K562 (cell line): ENCODE data around the gene CHCHD10. TPM values are rescaled to one million over a fixed set of nuclear protein-coding genes. Genes with fewer than 3 reads are reported as not detected.
A peak's percentile ranks its signal among the peaks of the same experiment; 100 is the strongest.

Experiments
- CEBPG ChIP-seq, 3 experiments: fragments of 200-800 bp in 1 of 3; sonication (Bioruptor generic) in 1 of 3; sonication (generic) in 1 of 3; formaldehyde crosslinking in 1 of 3; IDR thresholded peaks in 2 of 3; conservative IDR thresholded peaks in 1 of 3; 2 replicates each; pipeline versions ENCODE4 v1.6.1 to v1.8.0; 2016 to 2022; ENCODE audit warnings: missing compliant biosample characterization in 2 of 3, missing genetic modification characterization in 2 of 3, mild to moderate bottlenecking in 1 of 3, missing genetic modification reagents in 1 of 3
- GTF2F1 ChIP-seq: IDR thresholded peaks from 2 replicates; pipeline ENCODE4 v1.6.1; 2011; ENCODE audit warnings: low read depth, low read length, improper control_type of control experiment
- HDAC3 ChIP-seq: fragments of 450-650 bp; IDR thresholded peaks from 2 replicates; pipeline ENCODE4 v1.6.1; 2018; ENCODE audit warnings: borderline replicate concordance, mild to moderate bottlenecking, moderate library complexity; ENCODE audit not compliant: partially characterized antibody
- MED1 ChIP-seq: sonication (generic); formaldehyde crosslinking; IDR thresholded peaks from 2 replicates; pipeline ENCODE4 v1.8.1; 2023; ENCODE audit warnings: missing genetic modification reagents, borderline replicate concordance
- OTX1 ChIP-seq: fragments of 450-650 bp; formaldehyde crosslinking; IDR thresholded peaks from 2 replicates; pipeline ENCODE4 v1.4.0; 2022; ENCODE audit warnings: mild to moderate bottlenecking
- PHB ChIP-seq: fragments of 250-450 bp; sonication (Bioruptor Pico); IDR thresholded peaks from 2 replicates; pipeline ENCODE4 v1.5.0; 2021
- PTRF ChIP-seq: fragments of 450-650 bp; IDR thresholded peaks from 2 replicates; pipeline ENCODE4 v1.6.1; 2016; ENCODE audit warnings: mild to moderate bottlenecking, missing genetic modification characterization, missing compliant biosample characterization
- RFX5 ChIP-seq: IDR thresholded peaks from 2 replicates; pipeline ENCODE4 v1.6.1; 2011; ENCODE audit warnings: low read depth, mild to moderate bottlenecking, improper control_type of control experiment, low read length
- SNIP1 ChIP-seq: fragments of 450-650 bp; IDR thresholded peaks from 2 replicates; pipeline ENCODE4 v1.7.1; 2017; ENCODE audit warnings: low read depth, mild to moderate bottlenecking
- ZNF165 ChIP-seq: fragments of 250-450 bp; sonication (Bioruptor Pico); IDR thresholded peaks from 2 replicates; pipeline ENCODE4 v1.4.0; 2020; ENCODE audit warnings: borderline replicate concordance
- ZNF263 ChIP-seq: sonication (generic); formaldehyde crosslinking; IDR thresholded peaks from 2 replicates; pipeline ENCODE4 v1.8.0; 2022; ENCODE audit warnings: mild to moderate bottlenecking, missing genetic modification reagents, borderline replicate concordance
- polyA plus RNA-seq, 8 experiments: library from polyadenylated mRNA; depleted of rRNA in 4 of 8; stranded (reverse) in 5 of 8; unstranded in 3 of 8; fragments of >200 nt; fragmentation: Nextera tagmentation in 2 of 8; fragmentation: Illumina TruSeq in 1 of 8; extraction: Ambion mirVana in 2 of 8; extraction: Trizol in 1 of 8; gene quantifications; 2 replicates each; pipeline versions ENCODE4 v1.2.1 to v1.2.3, GENCODE V29; 2011 to 2014; ENCODE audit warnings: inconsistent platforms in 1 of 8, missing spikeins in 1 of 8
- total RNA-seq, 7 experiments: library from RNA; depleted of rRNA in 6 of 7; stranded (reverse); fragments of >200 nt in 6 of 7; fragmentation: Illumina TruSeq in 2 of 7; extraction: Trizol in 2 of 7; gene quantifications; 2 replicates each; pipeline versions ENCODE4 v1.2.1 to v1.2.3, GENCODE V29; 2011 to 2021; ENCODE audit warnings: low replicate concordance in 1 of 7
- TF ChIP-seq, protein P1 (sequence below): IDR thresholded peaks from 2 replicates; pipeline ENCODE4 v1.6.1; 2014; ENCODE audit warnings: antibody characterized with exemption
- TF ChIP-seq, protein P2 (sequence below): fragments of 450-650 bp; IDR thresholded peaks from 2 replicates; pipeline ENCODE4 v1.6.1; 2016; ENCODE audit warnings: mild to moderate bottlenecking
- TF ChIP-seq, protein P3 (sequence below): sonication (generic); formaldehyde crosslinking; IDR thresholded peaks from 2 replicates; pipeline ENCODE4 v1.8.0; 2023; ENCODE audit warnings: mild to moderate bottlenecking, missing genetic modification reagents
- TF ChIP-seq, protein P4 (sequence below): fragments of 450-650 bp; IDR thresholded peaks from 2 replicates; pipeline ENCODE4 v1.6.1; 2016; ENCODE audit warnings: low read depth, mild to moderate bottlenecking, moderate library complexity
- TF ChIP-seq, protein P5 (sequence below): fragments of 250-450 bp; sonication (Bioruptor Pico); IDR thresholded peaks from 2 replicates; pipeline ENCODE4 v1.5.0; 2020; ENCODE audit warnings: mild to moderate bottlenecking
- TF ChIP-seq, protein P6 (sequence below): fragments of 250-450 bp; sonication (Bioruptor Pico); IDR thresholded peaks from 2 replicates; pipeline ENCODE4 v1.4.0; 2020; ENCODE audit warnings: mild to moderate bottlenecking, moderate library complexity

The CHCHD10 gene
- total and polyA plus RNA-seq, 9 of the 15 experiments (the other 6 are each of a cell fraction or from before 2014, with no cell fraction given): 15.2 to 292 (median 102) TPM

DNA sequence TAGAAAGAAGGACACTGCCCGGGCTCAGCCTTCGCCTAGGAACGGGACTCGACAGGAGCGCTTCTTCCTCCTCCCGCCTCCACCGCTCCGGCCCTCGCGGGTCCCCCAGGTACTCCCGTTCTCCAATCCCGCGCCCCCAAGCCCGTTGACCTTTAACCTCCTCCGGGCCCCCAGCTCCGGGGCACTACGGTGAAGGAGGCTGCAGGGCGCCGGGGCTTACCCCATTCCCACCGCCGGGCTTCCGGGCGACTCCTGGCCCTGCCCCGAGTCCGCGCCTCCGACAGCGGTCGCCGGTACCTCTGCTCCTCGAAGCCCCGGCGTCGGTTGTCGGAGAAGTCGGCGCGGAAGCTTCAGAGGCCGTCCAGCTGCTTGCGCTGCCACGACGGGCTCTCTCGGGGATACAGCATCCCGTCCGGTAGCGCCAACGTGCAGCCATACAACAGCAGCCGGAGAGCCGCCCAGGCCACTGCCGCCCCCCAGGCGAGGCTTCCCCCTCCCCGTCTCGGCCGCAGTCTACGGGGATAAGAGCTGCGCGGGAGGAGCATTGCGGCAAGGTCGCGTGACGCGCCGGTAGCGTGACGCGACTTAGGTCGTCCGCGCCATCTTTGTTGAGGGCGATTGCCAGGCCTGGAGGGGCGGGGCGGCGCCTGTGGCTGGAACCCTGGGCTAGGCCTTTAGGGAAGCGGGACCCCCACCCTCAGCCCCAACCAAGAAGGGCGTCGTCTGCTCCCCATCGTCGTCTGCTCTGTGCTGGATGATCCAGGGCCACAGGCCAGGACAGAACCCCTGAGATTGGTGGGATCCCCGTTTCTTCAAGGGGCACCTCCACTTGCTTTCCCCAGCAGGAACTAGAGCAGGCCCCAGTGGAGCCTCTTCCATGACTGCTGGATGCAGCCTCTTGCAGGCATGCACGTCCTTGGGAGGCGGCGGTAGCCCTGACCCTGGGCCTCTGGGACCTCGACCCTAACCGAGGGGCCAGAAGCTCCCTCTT lies 50.7 kb downstream of the CHCHD10 start (continued):
- TF ChIP-seq, protein P1, sequence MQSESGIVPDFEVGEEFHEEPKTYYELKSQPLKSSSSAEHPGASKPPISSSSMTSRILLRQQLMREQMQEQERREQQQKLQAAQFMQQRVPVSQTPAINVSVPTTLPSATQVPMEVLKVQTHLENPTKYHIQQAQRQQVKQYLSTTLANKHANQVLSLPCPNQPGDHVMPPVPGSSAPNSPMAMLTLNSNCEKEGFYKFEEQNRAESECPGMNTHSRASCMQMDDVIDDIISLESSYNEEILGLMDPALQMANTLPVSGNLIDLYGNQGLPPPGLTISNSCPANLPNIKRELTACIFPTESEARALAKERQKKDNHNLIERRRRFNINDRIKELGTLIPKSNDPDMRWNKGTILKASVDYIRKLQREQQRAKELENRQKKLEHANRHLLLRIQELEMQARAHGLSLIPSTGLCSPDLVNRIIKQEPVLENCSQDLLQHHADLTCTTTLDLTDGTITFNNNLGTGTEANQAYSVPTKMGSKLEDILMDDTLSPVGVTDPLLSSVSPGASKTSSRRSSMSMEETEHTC: peak; percentile 83; the same call in 1 of the 2 replicates
- TF ChIP-seq, protein P2, sequence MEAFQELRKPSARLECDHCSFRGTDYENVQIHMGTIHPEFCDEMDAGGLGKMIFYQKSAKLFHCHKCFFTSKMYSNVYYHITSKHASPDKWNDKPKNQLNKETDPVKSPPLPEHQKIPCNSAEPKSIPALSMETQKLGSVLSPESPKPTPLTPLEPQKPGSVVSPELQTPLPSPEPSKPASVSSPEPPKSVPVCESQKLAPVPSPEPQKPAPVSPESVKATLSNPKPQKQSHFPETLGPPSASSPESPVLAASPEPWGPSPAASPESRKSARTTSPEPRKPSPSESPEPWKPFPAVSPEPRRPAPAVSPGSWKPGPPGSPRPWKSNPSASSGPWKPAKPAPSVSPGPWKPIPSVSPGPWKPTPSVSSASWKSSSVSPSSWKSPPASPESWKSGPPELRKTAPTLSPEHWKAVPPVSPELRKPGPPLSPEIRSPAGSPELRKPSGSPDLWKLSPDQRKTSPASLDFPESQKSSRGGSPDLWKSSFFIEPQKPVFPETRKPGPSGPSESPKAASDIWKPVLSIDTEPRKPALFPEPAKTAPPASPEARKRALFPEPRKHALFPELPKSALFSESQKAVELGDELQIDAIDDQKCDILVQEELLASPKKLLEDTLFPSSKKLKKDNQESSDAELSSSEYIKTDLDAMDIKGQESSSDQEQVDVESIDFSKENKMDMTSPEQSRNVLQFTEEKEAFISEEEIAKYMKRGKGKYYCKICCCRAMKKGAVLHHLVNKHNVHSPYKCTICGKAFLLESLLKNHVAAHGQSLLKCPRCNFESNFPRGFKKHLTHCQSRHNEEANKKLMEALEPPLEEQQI: no peak
- TF ChIP-seq RFX5 (no peak), PTRF (tag) (no peak), MED1 (CRISPR knock-in tag) (no peak), HDAC3 (no peak), ZNF263 (CRISPR knock-in tag) (0 out of 2 replicates have a peak, but pooled peaks have one; percentile 41), ZNF165 (no peak), CEBPG (CRISPR knock-in tag; IDR thresholded peaks at IDR 0.05) (no peak), CEBPG (tag; conservative IDR thresholded peaks at IDR 0.05 in 1 of 2, IDR thresholded peaks at IDR 0.05 in 1 of 2) (no peak), GTF2F1 (no peak), SNIP1 (no peak), OTX1 (no peak), PHB (CRISPR knock-in tag) (no peak)
- TF ChIP-seq, protein P3, sequence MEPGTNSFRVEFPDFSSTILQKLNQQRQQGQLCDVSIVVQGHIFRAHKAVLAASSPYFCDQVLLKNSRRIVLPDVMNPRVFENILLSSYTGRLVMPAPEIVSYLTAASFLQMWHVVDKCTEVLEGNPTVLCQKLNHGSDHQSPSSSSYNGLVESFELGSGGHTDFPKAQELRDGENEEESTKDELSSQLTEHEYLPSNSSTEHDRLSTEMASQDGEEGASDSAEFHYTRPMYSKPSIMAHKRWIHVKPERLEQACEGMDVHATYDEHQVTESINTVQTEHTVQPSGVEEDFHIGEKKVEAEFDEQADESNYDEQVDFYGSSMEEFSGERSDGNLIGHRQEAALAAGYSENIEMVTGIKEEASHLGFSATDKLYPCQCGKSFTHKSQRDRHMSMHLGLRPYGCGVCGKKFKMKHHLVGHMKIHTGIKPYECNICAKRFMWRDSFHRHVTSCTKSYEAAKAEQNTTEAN: no peak
- TF ChIP-seq, protein P4, sequence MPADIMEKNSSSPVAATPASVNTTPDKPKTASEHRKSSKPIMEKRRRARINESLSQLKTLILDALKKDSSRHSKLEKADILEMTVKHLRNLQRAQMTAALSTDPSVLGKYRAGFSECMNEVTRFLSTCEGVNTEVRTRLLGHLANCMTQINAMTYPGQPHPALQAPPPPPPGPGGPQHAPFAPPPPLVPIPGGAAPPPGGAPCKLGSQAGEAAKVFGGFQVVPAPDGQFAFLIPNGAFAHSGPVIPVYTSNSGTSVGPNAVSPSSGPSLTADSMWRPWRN: no peak
- TF ChIP-seq, protein P5, sequence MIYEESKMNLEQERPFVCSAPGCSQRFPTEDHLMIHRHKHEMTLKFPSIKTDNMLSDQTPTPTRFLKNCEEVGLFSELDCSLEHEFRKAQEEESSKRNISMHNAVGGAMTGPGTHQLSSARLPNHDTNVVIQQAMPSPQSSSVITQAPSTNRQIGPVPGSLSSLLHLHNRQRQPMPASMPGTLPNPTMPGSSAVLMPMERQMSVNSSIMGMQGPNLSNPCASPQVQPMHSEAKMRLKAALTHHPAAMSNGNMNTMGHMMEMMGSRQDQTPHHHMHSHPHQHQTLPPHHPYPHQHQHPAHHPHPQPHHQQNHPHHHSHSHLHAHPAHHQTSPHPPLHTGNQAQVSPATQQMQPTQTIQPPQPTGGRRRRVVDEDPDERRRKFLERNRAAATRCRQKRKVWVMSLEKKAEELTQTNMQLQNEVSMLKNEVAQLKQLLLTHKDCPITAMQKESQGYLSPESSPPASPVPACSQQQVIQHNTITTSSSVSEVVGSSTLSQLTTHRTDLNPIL (CRISPR knock-in tag): no peak
- TF ChIP-seq, protein P6, sequence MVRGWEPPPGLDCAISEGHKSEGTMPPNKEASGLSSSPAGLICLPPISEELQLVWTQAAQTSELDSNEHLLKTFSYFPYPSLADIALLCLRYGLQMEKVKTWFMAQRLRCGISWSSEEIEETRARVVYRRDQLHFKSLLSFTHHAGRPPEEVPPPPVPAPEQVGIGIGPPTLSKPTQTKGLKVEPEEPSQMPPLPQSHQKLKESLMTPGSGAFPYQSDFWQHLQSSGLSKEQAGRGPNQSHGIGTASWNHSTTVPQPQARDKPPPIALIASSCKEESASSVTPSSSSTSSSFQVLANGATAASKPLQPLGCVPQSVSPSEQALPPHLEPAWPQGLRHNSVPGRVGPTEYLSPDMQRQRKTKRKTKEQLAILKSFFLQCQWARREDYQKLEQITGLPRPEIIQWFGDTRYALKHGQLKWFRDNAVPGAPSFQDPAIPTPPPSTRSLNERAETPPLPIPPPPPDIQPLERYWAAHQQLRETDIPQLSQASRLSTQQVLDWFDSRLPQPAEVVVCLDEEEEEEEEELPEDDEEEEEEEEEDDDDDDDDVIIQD (CRISPR knock-in tag): no peak
